DMS 273 treated with DMSO at 0.1 percent for 48 hours (cell line): ENCODE results near the gene CETN1.

Experiments
- DNase-seq: peaks from one replicate; lab custom pipeline; 2025; lab: John Stamatoyannopoulos, UW

The CETN1 gene

GRCh38 chr18:623761-624620 lies 43.8 kb downstream of the CETN1 start:
- DNase-seq, result no peak

GRCh38 chr18:627231-627630 lies 47.1 kb downstream of the CETN1 start:
- DNase-seq, result no peak

GRCh38 chr18:629269-630150 lies 49.3 kb downstream of the CETN1 start:
- no peak for DNase-seq

GRCh38 chr18:631560-631959 lies 51.4 kb downstream of the CETN1 start:
- DNase-seq, result no peak
